8988T (cell line): ENCODE measurements around the gene JHY.
A peak's percentile ranks its signal among the peaks of the same experiment; 100 is the strongest.

ENCODE experiments used
- DNase-seq: peaks from one replicate; pipeline ENCODE4 v3.0.0; 2011

JHY gene

DNA sequence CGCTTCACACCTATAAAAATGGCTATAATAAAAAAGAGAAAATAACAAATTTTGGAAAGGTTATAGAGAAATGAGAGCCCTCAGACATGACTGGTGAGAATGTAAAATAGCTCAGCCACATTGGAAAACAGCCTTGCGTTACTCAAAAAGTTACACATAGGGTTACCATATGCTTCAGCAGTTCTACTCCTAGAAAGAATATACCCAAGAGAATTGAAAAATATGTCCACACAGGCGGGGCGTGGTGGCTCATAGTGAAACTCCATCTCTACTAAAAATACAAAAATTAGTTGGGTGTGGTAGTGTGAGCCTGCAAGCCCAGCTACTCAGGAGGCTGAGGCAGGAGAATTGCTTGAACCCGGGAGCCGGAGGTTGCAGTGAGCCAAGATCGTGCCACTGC lies 7.6 kb upstream of the JHY start:
- DNase-seq: no peak

DNA sequence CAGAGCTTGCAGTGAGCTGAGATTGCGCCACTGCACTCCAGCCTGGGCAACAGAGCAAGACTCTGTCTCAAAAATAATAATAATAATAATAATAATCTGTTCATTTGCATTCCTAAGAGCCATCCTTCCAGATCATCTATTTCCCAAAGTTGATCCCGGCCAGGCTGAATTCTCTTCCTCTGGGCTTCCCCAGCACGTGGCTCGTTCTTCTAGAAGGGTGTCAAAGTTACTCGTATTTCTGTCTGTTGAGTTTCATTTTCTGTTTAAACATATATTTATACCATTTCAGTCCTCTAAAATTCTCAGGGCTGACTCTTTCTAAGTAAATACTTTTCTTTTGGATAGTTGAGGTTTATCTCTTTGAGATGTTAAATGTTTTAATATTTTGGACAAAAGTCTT lies 4.8 kb upstream of the JHY start:
- DNase-seq: no peak

DNA sequence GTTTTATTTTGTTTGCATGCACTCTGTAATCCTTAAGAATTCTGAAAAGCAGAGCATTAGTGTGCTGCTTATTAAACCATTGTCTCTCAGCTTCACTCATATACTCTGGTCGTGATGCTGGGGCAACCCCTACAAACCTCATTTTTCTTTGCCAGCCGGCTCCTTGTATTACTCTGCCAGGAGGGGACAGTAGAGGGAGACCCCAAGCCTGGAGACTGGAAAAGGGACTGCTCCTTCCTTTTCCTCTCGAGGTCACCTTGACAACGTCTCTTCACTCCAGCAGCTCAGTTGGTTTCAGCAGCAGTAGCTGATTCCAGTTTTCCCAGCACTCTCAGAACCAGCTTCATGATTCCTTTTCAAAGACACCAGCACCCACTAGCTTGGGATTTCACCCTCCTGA lies 2.8 kb upstream of the JHY start:
- DNase-seq: no peak

DNA sequence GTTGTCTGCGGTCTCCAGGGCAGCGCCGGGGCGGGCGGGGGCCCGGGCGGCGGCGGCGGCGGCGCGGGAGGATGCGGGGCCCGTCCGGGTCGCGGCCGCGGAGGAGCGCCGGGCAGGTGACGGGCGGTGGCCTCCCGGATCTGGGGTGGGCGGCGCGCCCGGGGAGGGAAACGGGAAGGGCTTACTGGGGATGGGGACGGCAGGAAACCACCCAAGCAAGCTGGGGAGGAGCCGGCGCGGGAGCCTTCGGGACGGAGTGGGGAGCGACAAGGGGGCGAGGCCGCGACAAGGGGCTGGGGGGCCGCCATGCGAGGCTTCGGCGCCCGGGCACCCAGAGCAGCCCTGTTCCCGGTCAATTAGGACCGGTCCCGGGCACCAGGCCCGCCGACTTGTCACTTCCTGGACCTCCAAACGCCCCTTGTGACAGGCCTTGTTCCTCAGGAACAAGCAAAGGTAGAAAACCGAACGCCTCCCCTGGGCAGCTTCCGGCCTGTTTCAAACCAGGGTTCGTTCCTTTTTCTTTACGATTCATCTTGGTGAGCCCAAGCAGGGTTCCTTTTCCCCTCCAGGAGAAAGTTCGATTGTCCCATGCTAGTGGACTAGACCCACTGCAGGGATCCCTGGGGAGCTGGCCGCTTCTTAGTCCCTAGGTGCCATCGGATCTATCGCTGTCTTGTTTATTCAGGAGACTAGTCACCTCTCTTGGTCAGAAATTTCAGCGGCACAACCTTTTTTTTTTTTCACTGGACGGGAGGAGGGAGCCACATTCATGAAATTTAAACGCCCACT lies 492 bp downstream of the JHY start:
- peak; percentile 48 for DNase-seq

DNA sequence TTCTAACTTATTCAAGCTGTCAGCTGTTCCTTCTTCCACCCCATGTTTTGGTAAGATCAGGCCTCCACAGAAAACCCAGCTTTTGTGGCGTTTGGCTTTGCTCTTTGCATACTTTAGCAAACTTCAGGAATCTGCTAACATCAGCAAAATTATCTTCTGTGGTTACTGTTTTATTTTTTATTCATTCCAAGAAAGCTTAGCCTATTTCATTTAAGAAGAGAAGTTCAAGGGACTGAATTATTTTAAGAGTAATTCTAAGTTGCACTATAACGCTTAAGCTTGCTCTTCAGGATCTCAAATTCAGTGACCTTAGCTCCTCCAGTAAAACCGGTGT lies 1.1 kb downstream of the JHY start:
- no peak for DNase-seq

DNA sequence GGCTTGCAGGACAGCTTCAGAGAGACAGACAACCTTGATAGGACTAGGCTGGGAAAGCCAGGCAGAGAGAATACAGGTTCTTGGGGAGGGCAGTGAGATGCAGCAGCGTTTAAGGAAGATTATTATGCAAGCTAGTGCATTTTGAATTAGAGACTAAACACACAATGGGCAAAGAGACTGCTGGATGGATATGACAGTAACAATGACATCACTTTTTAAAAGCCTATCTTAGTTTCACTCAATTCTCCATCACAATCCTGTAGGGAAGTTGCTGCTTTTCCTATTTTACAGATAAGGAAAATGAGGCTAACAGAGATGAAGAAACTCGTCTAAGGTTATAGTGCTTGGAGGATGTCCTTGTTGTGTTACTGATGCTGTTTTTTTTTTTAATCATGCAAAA lies 5.6 kb downstream of the JHY start:
- no peak for DNase-seq

DNA sequence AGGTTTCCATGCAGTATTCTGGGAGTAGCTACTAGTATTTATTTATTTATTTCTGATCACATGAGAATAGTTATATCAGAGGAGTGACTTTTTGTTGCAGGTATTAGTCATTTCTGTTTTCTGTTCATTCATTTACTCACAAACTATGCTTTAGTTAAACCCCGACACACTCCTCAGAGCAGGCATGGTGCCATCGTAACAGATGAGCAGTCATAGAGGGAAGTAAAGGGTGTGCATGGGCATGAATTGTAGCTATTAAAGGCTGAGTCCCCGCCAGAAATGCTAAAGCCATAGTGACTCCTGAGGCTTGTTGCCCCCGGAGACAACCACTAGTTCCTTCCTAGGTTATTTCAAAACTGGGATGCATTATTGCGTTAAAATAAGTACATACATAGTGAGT lies 10.6 kb downstream of the JHY start:
- DNase-seq: no peak

DNA sequence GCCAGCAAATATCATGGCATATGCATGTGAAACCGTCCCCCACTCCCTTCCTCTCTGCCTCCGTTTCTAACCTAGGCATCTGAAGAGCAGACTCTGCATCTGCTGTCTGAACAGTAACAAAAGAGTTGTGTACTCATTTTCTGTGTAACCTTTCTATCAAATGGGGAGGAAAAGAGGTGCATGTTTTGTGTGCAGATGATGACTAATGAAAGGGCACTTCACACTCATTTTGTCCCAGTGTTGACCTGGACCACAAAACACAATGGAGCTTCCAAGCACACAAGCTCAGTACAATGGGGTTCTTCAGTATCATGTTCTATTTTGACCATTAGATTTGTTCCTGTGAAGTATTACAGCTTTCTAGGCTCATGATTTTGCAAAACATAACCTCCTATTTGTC lies 13.0 kb downstream of the JHY start:
- DNase-seq: no peak

DNA sequence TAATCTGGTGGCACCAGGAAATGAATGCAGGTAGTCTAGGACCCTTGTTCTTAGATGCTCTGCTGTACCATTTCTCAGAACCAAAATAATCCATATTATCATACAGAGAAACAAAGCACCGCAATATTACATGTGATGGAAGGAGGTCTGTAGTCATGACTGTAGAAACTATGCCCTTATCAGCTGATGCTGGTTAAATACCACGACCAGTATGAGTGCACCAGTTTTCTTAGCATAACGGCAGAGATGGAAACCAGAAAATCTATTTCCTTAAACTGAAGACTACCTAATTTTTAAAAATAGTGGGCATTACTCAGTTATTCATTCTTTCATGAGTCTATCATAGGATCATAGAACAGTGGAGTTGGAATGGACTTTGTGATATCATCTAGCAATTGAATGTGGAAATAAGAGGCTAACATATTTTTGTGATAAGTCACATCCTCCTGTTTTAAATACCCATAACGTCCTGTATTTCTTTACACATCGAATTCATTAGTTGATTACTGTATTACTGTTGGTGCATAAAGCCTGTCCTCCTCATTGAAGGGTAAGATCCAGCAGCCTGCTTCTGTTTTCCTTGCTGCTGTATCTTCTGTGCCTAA lies 15.1 kb downstream of the JHY start:
- DNase-seq: no peak

DNA sequence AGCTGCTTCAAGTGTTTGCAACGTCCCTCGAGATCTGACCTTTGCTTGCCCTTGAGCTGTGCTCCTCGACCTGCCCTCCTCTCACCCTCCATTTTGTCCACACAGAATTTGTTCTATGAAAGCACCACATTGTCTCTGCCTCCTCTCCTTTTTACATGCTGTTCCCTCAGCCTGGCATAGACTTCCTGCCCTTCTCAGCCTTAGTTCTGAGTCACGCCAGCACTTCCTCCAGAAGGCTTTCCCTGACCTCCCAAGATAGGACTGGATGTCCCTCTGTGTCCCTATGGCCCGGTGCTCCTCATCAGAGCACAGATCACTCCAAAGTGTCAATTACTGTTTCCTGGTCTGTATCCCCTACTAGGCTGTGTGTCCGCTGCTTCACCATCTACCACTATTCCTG lies 16.2 kb downstream of the JHY start:
- DNase-seq: no peak

DNA sequence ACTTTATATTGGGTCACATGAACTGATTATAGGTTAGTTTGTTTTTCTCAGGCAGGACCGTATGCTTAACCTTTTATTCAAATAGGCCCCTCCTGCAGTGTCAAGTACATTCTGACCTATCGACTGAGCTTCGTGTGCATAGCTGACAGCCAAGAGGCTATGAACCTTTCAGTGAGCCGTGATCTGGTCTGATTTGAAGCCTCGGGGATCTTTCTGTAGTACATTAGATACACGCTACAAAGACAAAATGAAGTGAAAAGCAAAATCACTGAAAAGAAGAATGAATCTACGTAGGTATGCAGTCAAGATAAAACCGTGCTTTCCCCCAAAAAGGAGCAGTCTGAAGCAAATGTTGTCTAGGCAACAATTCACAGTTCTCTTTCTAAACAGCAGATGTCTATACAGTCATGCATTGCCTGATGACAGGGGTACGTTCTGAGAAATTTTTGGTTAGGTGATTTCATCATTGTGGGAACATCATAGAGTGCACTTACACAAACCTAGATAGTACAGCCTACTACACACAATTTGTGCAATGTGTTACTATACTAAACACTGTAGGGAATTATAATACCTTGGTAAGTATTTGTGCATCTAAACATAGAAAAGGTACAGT lies 18.1 kb downstream of the JHY start:
- no peak for DNase-seq

DNA sequence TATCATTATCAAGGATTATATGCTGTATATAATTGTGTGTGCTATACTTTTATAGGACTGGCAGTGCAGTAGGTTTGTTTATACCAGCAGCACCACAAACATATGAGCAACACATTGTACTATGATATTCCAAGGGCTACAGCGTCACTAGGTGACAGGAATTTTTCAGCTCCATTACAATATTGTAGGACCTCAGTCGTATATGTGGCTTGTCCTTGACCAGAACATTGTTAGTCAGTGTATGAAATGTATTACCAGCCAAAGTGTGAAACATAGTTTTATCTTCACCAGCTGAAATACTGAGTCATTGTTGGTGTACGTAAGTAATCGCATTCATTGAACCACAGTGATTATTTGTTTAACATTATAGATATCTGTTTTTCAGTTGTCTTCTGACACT lies 20.4 kb downstream of the JHY start:
- DNase-seq: no peak

DNA sequence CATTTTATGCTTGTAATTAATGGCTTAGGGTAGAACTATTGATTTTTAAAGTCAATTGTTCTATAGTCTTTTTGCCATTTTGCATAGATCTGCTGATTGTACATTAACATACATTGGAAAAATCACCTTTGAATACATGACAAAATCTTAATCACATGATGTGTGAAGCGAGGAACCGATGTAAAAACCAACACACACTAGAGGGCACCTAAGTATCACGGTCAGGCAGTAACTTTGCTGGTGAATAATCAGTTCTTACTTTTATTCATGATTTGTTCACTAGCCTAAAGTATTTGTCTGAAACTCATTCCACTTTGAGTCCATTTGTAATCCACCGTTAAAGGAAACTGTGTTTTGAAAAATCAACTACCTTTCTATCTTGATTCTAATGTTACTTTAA lies 28.2 kb downstream of the JHY start:
- no peak for DNase-seq

DNA sequence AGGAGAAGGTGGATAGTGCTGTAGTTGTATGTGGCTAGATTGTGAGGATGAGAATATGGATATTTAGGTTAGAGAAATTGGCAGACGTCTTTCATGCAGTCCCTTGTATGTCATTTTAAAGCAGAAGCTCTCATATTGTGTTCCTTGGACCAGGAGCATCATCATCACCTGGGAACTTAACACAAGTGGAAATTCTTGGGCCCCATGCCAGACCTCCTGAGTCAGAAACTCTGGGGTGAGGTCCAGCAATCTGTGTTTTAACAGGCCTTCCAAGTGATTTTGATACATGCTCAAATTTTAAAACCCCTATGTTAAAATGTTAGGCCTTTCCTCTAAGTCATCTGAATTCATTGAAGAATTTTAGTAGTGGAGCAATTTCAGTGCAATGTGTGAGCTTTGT lies 34.8 kb downstream of the JHY start:
- DNase-seq: no peak

DNA sequence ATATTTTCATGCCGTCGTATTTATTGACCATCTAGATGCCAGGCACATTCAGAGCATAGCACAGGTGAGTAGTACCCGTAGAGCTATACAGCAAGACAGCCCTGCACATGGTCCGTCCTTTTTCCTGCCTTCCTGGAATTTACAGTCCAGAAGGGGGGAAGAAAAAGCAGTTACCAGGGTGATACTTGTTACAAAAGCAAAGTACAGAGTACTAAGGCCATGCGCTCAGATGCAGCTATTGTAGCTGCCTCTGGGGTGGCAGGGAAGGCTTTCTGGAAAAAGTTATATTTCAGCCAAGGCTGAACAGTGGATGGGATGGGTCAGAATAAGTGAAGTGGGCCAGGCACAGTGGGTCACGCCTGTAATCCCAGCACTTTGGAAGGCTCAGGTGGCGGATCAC lies 36.2 kb downstream of the JHY start:
- DNase-seq: no peak

DNA sequence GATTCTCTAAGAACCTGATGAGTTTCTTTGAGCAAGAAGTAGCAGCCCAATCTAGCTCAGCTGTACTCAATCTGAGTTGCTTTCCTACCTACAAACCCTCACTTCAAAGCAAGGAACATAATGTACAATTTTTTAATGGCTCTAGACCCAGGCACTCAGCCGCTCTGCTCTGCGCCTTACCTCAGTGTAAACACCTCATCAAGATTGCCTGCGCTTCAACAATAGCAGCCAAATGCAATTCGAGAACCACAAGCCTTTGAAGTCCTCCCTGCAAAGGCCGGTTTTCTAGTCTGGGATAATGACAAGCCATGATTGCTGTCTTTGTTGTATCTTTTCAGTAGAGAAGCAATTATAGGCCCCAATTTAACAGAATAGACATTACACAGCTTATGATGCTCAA lies 38.0 kb downstream of the JHY start:
- DNase-seq: no peak

DNA sequence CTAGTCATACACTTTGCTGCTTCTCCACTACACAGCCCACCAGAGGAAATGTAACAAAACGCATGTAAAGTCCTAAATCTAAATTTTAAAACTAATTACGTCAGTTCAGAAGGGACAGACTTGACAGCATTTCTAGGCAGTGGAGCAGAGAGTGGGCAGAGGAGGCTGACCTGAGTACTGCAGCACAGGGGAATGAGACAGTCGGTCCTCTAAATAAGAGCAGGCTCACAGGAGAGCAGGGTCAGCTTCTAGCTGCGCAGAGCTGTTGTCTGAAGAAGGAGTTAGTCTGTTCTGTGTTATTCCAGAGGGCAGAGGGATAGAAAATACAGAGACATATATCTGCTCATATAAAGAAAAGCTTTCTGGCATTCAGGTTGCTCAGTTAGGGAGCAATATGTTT lies 40.3 kb downstream of the JHY start:
- no peak for DNase-seq

DNA sequence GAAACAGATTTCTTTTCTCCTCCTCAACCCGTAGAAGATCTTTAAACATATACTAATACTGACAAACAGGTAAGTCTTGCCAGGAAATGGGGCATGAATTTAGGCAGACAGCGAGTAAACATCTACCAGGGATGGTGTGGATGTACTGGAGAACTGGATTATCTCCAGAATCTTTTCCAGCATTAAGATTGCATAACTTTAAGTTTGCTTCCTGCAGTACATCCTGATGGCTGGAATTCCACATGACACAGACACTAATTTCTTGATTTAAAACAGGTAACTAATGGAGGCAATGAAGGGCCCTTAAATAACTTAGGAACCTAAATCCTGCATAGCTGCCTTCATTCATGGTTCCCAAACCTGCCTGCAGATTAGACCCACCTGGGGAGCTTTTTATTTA lies 40.7 kb downstream of the JHY start:
- DNase-seq: no peak

DNA sequence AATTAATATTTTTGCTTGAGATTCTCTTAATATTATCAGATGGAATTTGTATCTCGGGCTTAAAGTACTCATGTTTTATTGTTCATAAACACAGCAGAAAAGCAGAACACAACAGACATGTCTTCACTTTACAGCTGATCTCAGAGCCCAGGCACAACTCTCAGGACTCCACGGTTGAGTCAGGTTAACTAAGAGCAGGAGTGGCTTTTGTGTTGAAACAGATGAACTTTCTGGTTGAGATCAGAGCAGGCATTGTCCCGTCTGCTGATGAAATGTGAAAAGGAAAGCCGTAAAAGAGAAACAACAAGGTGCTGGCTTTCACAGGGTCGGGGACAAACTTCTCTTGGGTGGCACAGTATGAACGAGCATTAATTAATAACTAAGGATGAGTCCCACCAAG lies 49.0 kb downstream of the JHY start:
- DNase-seq: no peak

DNA sequence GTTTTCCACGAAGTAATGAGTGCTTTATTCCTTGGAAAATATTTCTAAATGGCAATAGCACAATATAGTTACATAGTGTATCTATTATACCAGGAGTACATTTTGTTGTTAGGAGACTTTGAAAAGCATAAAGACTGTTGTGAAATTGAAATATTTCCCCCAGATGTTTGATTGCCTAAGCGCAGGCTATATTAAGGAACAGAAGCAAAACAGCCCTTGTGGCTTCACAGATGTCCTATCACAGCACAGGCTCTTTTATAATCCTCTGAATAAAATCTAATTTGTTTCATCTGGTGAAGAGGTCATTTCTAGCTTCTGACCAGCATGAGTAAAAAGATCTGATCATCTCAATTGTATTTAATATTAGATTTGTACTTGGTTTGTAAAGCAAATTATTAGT lies 50.9 kb downstream of the JHY start:
- DNase-seq: no peak

DNA sequence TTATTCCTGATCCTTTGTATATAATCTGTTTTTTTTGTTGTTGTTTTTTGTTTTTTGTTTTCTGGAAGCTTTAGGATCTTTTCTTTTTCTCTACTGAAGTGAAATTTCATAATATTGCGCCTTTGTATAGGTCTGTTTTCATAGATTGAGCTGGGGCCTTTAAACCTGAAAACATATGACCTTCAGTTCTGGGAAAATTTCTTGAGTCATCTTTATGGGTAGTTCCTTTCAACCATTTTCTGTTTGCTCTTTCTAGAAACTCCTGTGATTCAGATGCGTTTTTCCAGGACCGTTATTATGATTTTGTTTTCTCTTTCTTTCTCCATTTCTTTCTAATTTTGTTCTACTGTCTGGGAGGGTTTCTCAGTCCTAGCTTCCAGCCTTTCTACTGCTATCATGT lies 55.4 kb downstream of the JHY start:
- DNase-seq: no peak

DNA sequence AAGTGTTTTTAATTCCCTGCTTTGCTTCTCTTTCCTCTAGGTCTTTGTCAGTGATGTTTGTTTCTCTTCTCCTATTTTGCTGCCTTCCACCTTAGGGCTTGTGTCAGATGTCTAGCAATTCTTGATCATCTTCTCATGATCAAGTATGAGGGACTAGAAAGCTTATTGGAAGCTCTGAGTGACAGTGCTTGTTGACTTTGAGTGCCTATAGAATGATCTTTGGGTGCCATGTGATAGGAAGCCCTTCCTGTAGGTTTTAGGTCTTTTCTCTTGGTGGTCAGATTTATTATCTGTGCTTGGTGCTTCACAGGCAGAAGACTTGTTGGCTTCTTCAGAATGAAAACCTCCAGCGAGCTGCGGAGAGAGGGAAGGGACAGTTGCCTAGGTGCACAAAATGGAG lies 56.0 kb downstream of the JHY start:
- no peak for DNase-seq

DNA sequence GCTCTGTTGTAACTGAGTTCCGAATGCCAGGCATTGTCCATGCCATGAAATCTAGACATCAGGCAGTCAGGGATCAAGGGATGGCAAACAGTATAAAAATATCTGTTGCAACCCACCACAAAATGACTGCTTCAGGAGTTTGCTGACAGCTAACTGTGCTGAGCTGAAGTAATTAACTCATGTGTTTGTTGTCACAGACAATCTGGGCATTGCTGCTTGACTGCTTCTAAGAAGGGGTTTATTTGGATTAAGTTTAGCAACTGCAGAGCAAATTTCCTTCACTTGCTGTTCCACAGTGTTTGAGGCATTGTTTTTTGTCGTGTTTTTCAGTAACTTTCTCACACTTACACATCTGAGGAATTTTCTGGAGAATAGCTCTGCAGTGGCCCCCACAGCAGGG lies 68.7 kb downstream of the JHY start:
- DNase-seq: no peak

DNA sequence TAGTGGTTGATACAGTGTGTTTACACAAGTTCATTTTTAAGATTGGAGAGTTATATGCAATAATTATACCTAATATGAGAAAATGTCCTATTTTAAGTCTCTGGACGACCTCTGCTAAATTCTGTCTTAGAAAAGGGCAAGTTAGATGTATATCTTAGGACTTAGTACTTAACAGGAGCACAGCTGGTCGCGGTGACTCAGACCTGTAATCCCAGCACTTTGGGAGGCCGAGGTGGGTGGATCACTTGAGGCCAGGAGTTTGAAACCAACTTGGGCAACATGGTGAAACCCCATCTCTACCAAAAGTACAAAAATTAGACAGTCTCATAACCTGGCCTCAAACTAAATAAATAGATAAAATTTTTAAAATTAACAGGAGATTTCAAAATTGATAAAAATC lies 71.9 kb downstream of the JHY start:
- DNase-seq: no peak

DNA sequence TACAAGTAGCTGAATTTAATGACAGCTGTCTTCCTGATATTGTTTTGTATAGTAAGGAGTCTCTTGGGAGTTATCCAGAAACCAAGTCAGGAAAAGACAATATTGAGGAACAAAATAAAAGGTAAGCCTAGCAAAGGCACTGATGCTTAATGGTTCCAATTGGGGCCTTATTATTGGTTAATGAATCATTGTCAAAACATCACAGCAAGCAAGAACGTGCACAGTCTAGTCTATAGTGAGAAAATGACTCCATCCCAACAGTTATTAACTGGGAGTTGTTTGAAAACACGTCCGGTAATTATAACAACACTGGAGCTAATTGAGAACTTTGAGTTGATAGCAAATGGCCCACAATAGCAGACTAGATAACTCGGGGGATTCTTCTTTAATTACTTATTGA lies 81.4 kb downstream of the JHY start:
- no peak for DNase-seq
